ENCODE results near the gene FAM89B.
A peak's percentile ranks its signal among the peaks of the same experiment; 100 is the strongest.
"Not testable (repeated sequence)": the region's sequence is repeated elsewhere in the genome, so short reads cannot be mapped to it uniquely, and the experiment has no call there.

FAM89B gene

DNA sequence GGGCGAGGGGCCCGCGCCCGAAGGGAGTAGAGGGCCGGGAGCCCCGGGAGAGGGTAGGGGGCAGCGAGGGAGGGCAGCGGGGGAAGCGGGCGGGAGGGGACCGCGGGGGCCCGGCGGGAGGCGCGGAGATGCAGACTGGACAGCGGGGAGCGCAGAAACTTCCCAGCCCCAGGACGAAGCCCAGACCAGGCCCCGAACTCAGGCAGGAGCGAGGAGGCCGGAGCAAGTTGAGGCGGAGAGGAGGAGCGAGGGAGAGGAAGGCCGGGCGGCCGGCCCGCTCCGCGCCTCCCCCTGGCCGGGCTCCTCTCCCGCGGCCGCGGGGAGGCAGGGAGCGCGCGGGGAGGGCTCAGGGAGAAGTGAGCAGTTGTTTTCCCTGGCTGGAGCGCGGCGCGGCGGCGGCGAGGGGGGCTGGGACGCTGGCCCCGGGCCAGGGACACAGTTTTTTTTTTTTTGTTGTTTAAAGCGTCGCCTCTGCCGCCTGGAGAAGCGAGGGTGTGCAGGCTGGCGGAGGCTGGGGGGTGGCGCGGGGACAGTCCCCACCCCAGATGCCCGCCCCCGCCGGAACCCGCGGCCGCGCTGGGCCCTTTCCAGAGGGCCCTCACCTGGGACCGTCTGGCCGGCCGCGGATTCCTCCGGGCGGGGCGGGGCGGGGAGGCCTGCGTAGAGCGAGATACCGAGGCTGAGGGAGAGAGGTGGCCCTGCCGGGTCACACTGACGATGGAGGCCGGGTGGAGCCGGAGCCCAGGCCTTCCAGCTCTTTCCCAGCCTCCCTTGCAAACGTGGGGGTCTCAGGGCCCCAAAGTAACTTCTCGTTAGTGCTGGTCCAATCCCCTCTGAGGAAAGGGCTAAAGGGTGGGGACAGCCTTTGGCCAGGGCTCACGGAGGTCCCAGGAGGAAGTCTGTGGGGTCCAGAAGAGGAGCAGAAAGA is 14.1 kb upstream of the FAM89B start, which contains the start of gene LTBP3:
Gene LTBP3, minus strand, starts transcription at position 358 of the 928 bp plus-strand sequence. CDS start 400 bp downstream, outside the sequence.
- DNase-seq, result peak; percentile 40

DNA sequence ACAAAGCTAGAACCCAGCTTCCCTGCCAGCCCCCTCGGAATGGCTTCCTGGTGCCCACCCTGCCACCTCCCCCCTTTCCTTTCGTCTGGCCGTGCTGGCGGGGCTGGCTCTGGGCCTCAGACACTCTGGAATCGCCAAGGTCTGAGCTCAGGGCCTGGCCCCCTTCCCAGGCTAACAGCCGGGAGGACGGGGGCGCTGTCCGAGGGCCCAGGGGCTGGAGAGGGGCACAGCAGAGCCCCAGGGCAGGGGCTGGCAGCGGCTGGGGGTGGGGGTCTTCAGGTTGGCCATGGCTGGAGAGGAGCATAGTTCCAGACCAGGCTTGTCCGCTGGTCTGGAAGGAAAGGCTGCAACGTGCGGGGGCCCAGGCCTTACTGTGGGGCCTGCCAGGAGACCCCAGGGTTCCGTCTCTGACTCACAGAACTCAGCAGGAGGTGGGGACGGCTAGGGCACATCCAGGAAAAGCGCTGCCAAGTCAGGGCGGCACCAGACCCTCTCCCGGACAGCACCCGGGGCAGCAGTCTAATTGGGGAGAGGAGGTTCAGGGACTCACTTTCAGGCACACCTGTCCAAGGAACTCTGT is 13.3 kb upstream of the FAM89B start:
- no peak for DNase-seq

DNA sequence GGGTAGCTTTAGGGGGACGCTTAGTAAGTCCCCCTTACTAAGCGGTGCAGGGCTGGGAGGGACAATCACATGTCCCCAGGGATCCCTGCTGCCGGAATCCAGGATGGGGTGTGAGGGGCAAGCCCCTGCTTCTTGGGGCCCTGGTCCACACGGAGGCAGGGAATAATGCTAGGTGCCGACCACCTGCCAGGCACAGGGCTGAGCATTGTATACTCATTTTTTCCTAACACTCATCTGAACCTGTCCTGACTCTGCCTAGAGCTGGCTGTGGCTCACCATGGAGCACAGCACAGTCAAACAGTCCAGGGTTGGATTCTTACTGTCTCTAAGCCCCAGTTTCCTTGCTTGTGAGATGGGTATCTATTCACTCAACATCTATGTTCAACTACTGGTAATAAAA is 12.8 kb upstream of the FAM89B start:
- DNase-seq, result no peak

DNA sequence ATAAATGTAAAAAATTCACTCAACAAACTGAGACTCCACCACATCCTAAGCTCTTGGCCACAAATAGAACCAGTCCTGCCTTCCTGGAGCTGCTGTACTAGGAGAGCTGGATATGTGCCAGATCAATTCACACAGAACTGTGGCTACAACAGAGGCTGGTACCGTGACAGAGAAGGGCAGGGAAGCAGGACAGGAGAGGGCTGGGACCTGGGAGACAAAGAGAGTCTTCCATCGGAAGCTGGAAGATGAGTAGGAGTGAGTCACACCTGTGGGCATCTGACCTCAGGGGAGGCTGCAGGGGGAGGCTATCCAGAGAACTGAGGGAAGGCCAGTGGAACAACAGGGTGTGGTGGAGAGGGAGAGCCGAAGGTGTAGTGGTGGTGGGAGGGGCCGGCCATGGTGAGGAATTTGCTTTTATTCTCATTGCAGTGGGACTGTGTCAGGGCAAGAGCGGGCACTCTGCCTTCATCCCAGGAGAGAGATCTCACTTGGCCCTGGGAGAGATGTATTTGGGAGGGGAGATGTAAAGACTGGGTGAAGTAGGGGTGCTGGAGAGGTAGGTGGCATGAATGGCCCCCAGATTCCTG is 12.3 kb upstream of the FAM89B start:
- no peak for DNase-seq

DNA sequence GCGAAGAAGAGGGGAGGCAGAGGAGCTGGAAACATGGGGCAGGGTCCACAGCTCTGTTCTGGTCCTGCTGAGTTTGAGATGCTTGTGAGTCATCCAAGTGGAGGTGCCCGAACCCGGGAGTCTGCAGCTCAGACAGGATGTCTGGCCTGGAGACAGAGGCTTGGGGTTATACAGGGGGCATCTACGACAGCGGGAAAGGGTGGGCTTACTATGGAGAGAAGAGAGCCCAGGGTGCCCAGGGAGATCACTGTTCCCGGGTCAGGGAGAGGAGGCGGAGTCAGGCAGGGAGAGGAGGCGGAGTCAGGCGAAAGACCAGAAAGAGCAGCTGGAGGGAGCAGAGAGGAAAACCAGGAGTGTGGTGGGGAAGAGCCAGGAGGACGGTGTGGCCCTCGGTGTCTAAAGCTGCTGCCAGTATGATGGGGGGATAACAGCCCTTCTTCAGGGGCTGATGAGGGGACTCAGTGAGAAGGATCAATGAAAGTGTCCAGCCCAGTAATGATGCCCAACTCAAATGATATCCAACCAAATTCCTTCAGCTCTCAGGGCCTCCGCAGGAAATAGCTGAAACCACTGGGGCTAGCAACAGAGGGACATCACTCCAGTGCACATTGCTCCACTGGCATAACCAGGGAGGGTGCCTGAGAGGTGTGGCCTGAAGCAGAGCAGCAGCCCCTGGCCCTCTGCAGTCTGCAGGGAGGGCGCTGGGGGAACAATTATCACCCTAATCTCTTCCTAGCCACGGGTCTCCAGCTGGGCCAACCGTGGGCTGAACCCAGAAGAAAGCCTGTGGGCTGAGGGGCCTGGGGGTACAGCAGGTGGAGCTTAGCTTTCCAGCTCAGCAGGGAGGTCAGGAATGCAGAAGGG is 11.6 kb upstream of the FAM89B start:
- no peak for DNase-seq

DNA sequence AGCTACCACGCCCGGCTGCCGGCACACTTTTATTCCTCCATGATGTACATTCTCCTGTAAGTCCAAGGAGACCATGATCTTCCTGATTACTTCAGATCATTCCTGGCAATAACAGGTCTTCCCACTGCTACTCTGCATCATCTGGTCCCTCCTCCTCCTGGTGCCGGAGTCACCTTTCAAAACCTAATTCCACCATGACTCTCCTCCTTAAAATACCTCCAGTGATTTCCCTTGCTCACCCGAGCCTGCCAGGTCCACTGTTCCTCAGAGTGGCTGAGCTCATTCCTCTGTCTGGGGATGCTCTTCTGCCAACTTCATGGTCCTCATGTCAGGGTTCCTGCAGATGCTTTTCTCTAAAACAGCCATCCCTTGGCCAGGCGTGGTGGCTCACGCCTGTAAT is 10.3 kb upstream of the FAM89B start:
- DNase-seq, result no peak

DNA sequence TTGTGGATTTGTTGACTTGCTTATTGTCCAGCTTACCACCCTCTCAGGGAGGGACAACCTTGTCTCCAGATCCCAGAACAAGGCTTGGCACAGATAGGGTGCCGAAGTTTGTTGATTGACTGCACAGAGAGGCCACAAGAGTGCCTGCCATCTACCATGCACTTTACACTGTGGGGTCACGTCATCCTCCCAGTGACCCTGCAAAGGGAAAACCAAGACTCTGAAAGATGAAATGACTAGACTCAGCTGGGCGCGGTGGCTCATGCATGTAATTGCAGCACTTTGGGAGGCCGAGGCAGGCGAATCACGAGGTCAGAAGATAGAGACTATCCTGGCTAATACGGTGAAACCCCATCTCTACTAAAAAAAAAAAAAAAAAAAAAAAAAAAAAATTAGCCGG is 9.6 kb upstream of the FAM89B start:
- DNase-seq, result no peak

DNA sequence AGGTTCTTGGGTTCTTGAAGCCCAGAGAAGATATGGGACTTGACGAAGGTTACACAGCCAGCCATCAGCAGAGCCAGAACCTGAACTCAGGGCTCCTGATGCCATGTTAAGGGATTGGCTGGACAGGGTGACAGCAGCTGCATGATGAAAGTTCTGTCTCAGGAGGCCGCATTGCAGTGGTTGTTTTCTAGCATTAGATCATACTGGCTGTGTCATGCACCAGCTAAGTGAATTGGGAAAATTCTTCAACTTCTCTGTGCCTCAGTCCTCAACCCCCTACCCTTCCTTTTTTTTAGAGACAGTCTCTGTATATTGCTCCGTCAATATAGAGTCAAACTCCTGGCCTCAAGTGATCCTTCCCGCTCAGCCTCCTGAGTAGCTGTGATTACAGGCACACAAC is 8.7 kb upstream of the FAM89B start:
- no peak for DNase-seq

DNA sequence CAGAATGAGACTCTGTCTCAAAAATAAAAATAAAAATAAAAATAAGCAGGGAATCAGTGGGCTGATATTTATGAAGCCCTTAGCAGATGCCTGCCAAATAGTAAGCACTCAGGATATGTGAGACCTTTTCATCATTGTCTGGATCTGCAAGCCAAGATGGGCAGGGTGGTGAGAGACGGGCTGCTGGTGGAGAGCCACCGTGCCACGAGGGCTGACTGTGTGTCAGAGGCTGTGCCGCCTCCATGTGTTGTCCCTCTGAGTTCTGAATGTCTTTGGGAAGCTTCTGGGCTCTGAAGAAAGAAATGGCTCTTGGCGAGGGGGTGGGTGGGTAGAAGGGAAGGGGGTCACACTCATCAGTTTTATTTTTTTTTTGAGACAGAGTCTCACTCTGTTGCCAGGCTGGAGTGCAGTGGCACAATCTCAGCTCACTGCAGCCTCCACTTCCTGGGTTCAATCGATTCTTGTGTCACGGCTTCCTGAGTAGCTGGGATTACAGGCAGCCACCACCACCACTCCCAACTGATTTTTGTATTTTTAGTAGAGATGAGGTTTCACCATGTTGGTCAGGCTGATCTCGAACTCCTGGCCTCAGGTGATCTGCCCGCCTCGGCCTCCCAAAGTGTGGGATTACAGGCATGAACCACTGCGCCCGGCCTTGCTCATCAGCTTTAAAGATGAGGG is 7.3 kb upstream of the FAM89B start:
- DNase-seq, result not testable (repeated sequence)

DNA sequence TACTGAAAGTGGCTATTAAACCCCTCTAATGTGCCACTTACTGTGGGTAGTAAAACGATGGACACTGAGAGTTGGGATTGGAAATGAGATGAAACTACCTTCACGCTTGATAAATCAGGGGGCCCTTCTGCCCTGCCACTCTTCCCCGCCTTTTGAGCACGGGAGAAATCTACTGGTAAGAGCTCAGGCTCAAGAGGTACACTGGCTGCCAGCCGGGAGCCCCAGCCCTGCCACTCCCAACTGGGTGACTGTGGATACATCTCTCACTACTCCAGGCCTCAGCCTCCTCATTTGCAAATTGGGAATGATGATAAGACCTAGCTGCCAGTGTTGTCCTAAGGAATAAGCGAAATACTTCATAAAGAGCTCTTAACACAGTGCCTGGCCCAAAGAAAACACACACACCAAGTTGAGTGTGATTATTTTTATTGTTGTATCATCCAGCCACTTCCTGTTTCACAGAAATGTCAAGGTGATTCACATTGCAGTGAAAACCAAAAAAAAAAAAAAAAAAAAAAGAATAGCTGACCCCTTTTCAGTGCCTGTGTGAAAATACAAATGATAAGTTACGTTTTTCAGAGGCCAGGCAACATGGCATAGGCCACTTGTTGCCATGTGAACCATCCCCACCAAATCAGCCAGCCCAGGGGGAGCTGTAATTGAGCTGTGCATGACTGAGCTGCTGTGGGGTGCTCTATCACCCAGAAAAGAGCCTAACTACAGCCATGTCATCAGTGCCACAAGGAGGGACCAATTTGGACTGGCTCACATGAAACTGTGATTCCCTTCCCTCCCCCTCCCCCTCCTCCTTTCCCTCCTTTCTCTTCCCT is 6.5 kb upstream of the FAM89B start:
- peak; percentile 42 for DNase-seq

DNA sequence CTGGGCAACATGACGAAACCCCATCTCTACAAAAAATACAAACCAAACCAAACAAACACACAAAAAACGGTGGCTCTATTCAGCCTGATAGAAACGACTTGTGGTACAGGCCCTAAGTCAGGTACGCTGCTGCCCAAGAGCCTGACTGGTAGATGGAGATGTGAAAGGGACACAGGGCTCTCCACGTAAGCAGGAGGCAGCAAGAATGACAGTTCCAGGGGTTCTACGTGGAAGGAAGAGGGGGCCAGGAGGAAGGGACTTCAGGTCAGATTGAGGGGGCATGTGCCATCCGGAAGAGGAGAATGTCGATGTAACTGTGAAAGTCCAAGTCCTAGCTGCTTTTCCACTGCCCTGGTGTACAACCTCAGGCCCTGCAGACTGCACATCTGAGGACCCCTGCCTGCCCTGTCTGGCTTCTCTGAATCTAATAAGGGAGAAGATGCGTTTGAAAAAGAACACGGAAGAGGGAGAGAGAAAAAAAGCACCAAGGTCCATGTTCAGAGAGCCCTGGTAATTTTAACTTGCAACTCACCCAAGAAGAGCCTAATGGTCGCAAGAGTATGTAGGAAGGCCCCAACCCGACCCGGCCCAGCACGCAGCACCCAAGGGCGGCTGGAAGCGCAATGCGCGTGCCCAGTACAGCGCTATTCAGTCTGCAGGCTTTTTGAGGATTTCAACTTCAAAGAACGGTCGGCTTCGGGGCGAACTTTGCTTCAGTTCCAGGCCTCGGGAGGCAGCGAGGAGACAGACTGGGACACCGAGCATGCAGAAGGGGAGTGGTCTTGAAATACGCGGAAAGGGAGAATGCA is 3.0 kb upstream of the FAM89B start:
- DNase-seq, result no peak

DNA sequence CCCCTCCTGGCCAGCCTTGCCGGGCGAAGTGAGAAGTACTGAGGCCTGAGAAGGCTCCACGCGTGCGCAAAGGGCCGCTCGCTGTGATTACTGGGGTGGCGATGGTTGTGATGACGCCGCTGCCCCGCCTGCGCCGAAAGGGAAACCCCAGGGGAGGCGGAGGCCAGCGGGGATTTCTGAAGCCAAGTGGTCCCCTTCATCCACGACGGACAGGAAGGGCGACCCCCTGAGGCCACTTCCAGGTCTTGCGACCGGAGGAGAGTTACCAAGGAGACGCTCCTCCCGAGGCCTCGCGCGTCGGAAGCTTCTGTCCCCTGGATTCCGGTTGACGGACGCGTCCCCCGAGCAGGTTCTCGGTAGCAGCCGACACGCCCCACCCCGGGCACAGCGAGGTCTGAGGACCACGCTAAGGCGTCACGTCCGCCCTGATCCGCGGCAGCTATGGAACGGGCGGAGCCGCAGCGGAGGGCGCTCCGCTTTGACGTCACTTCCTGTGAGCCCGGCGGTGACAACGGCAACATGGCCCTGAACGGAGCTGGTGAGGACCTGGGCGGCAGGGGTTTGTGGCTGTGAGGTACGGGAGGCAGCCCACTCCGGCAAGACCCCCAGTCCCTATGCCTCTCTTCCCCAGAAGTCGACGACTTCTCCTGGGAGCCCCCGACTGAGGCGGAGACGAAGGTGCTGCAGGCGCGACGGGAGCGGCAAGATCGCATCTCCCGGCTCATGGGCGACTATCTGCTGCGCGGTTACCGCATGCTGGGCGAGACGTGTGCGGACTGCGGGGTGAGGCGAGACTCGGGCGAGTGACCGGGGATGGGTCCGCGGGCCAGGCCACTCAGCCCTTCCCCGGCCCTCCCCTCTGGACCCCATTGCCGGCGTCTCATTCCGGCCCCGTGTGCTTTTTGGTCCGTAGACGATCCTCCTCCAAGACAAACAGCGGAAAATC is 2.1 kb upstream of the FAM89B start, which contains the start of gene ZNRD2:
Gene ZNRD2, plus strand, starts transcription at position 505 of the 946 bp plus-strand sequence. Its CDS starts 15 bp downstream, at position 520.
- peak; percentile 98 for DNase-seq

DNA sequence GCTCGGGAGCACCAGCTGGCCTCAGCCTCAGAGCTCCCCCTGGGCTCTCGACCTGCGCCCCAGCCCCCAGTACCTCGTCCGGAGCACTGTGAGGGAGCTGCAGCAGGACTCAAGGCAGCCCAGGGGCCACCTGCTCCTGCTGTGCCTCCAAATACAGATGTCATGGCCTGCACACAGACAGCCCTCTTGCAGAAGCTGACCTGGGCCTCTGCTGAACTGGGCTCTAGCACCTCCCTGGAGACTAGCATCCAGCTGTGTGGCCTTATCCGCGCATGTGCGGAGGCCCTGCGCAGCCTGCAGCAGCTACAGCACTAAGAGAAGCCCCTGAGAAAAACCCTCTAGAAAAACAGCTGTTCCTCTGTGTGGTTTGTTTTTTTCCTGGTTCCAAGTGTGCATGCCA is 918 bp upstream of the FAM89B start:
- no peak for DNase-seq

DNA sequence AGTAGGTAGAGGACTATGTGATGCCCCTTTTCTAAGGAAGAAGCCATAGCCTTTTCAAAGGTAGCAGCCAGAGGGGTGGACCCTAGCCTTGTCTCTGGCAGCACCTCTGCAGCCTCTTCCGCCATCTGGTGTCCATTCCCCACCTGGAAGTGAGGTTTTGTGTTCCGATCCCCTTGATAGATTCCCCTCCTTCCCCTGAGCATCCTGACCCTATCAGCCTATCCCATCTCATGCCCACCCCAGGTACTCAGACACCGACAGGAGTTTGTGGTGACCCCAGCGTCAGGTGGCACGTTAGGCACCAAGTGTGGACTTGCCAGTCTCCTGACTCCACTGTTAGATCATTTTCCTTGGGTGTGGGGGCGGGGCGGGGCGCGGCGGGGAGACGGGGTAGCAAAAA is 398 bp upstream of the FAM89B start:
- DNase-seq, result no peak

DNA sequence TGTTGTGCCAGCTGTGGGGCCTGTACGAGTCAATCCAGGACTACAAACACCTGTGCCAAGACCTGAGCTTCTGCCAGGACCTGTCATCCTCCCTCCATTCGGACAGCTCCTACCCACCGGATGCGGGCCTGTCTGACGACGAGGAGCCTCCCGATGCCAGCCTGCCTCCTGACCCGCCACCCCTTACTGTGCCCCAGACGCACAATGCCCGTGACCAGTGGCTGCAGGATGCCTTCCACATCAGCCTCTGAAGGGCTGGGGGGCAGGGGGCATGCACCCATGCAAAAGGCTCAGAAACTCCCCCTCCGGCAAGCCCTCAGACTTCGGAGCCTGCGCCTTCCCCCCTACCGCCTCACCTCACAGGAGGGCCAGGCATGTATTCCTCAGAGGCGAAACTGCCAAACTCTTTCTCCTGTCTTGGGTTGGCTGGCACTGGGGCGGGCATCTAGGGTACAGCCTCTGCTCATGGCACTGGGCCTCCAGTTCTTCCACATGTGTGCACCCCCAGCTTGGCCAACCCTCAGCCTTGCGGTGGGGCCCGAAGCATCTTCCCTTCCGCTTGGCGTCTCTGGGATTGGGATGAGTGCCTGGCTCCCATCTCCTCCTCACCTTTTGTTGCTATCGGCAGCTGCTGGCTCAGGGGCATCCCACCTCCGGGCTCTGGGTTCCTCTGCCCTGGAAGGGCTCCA is 1.2 kb downstream of the FAM89B start:
- DNase-seq, result no peak

DNA sequence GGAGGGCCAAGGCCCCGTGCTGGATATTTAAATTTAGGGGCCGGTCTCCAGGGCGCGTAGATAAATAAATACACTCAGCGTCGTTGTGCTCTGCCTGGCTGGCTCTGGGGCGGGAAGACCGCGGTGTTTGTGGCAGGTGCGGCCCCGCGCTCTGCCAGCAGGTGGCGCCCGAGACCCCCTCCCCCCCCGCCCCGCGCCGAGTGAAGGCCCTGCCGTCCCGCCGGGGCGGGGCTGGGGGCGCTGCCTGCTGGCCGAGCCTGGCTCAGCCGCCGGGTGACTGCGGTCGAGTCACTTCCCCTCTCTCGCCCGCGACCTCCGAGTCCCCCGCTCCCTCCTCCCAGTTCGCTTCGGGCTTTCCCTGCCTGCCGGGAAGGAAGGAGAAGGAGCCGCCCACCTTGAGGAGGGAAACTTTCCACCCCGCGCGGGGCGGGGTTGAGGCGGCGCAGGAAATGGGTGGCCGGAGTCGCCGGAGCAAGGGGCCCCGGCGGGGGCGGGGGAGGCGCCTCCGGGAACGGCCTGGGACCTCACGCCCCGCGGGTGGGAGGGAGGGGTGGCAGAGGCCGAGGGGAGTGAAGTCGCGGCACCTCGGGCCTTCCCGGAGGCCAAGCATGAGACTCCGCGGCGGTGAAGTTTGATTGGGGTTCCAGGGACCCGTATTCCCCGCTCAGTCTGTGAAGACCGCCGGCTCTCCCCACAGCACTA is 1.9 kb downstream of the FAM89B start:
- peak; percentile 83 for DNase-seq

DNA sequence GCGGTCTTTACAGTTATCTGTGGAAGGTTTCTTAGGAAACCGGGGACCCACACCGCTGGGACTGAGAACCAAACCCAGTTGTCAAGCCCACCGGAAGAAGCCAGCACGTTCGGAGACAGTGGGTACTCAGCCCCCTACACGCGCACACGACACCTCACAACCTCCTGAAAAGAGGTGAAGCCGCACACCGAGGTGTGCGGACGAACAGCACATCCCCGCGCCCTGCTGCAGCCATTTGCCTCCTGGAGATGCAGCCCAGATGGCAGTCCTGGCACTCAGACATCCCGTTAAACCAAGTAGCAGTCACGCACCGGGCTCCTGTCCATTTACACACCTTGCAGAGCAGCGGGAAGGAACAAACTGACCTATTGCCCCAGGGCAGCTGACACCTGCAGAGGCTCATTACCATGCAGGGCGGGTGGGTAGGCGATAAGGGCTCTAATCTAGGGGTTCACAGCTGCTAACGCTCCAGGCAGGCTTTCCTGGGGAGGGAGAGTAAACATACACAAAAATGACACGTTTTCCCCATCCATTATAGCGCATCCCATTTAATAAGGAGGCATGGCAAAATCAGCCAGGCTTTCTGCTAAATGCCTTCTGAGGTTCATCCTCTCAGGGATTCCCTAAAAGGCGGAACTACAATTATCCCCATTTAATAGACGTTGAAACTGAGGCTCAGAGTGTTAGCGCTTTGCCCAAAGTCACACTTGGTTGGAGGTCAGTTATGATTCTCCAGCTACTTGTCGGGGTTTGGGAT is 2.7 kb downstream of the FAM89B start:
- no peak for DNase-seq
